ENCODE results near the gene NEK1.

Gene NEK1

GRCh38 chr4:169416997-169417396, 195.4 kb downstream of the NEK1 start:
- DNase-seq = no peak

GRCh38 chr4:169416461-169416860, 195.9 kb downstream of the NEK1 start:
- no peak for DNase-seq

GRCh38 chr4:169414913-169415312, 197.5 kb downstream of the NEK1 start:
- no peak for DNase-seq

- no peak for DNase-seq
Observed at GRCh38 chr4:169412046-169412445, 200.3 kb downstream of the NEK1 start.

- peak; percentile 70 for DNase-seq
Observed at GRCh38 chr4:169410839-169411770, 201.3 kb downstream of the NEK1 start.

GRCh38 chr4:169407217-169407845, 205.1 kb downstream of the NEK1 start:
- no peak for DNase-seq

GRCh38 chr4:169404960-169405359, 207.4 kb downstream of the NEK1 start:
- no peak for DNase-seq

GRCh38 chr4:169400832-169401231, 211.6 kb downstream of the NEK1 start:
- no peak for DNase-seq

GRCh38 chr4:169399976-169400767, 212.2 kb downstream of the NEK1 start:
- peak; percentile 11 for DNase-seq

GRCh38 chr4:169398316-169398715, 214.1 kb downstream of the NEK1 start:
- peak; percentile 48 for DNase-seq

GRCh38 chr4:169397762-169398161, 214.6 kb downstream of the NEK1 start:
- DNase-seq = no peak

GRCh38 chr4:169385376-169385775, 227.0 kb downstream of the NEK1 start:
- no peak for DNase-seq

- no peak for DNase-seq
Observed at GRCh38 chr4:169384779-169385178, 227.6 kb downstream of the NEK1 start.

GRCh38 chr4:169383724-169384123, 228.7 kb downstream of the NEK1 start:
- no peak for DNase-seq

- DNase-seq = no peak
Observed at GRCh38 chr4:169379688-169380087, 232.7 kb downstream of the NEK1 start.

GRCh38 chr4:169377367-169377766, 235.0 kb downstream of the NEK1 start:
- DNase-seq = no peak

- no peak for DNase-seq
Observed at GRCh38 chr4:169376421-169376820, 236.0 kb downstream of the NEK1 start.

- no peak for DNase-seq
Observed at GRCh38 chr4:169372791-169373190, 239.6 kb downstream of the NEK1 start.

- no peak for DNase-seq
Observed at GRCh38 chr4:169369634-169370033, 242.7 kb downstream of the NEK1 start.

GRCh38 chr4:169367826-169368225, 244.6 kb downstream of the NEK1 start:
- peak; percentile 16 for DNase-seq

- no peak for DNase-seq
Observed at GRCh38 chr4:169366821-169367220, 245.6 kb downstream of the NEK1 start.

GRCh38 chr4:169362607-169363006, 249.8 kb downstream of the NEK1 start:
- DNase-seq = peak; percentile 33

GRCh38 chr4:169361756-169362155, 250.6 kb downstream of the NEK1 start:
- DNase-seq = no peak

Measured in suppressor macrophage treated with lipopolysaccharide for 4 hours (primary cell).